HEK293T (cell line): Measurements from ENCODE around the gene VMP1.
"Not testable (repeated sequence)": the region's sequence is repeated elsewhere in the genome, so short reads cannot be mapped to it uniquely, and the experiment has no call there.

Experiments used
- CTCF ChIA-PET: fragments of 350-600 bp; formaldehyde crosslinking; extraction: SDS; loops from one replicate; lab custom pipeline; 2021; ENCODE audit warnings: antibody characterized with exemption, inconsistent platforms; lab: Yijun Ruan, JAX
- POLR2A ChIA-PET: fragments of 350-600 bp; formaldehyde crosslinking; extraction: SDS; loops from one replicate; lab custom pipeline; 2020; ENCODE audit warnings: antibody characterized with exemption, inconsistent platforms; lab: Yijun Ruan, JAX
- DNase-seq: peaks from one replicate; pipeline ENCODE4 v3.0.0; 2012; ENCODE audit warnings: mixed read lengths; ENCODE audit errors: extremely low spot score
- ARNT ChIP-seq: fragments of 450-650 bp; IDR thresholded peaks from 2 replicates; pipeline ENCODE4 v1.6.1; 2017; ENCODE audit warnings: mild to moderate bottlenecking
- BHLHE40 ChIP-seq: fragments of 450-650 bp; IDR thresholded peaks from 2 replicates; pipeline ENCODE4 v1.6.1; 2016; ENCODE audit warnings: mild to moderate bottlenecking, moderate library complexity, borderline replicate concordance
- CTBP1 ChIP-seq: fragments of 450-650 bp; IDR thresholded peaks from 2 replicates; pipeline ENCODE4 v1.6.1; 2016; ENCODE audit warnings: borderline replicate concordance
- ELF4 ChIP-seq: fragments of 450-650 bp; IDR thresholded peaks from 2 replicates; pipeline ENCODE4 v1.6.1; 2017; ENCODE audit warnings: antibody characterized with exemption
- FOXA1 ChIP-seq: fragments of 450-650 bp; IDR thresholded peaks from 2 replicates; pipeline ENCODE4 v1.6.1; 2016; ENCODE audit warnings: mild to moderate bottlenecking
- FOXK2 ChIP-seq: fragments of 450-650 bp; IDR thresholded peaks from 2 replicates; pipeline ENCODE4 v1.6.1; 2016; ENCODE audit warnings: mild to moderate bottlenecking
- FOXM1 ChIP-seq: fragments of 450-650 bp; IDR thresholded peaks from 2 replicates; pipeline ENCODE4 v1.6.1; 2017; ENCODE audit warnings: mild to moderate bottlenecking, borderline replicate concordance
- HDGF ChIP-seq: fragments of 450-650 bp; IDR thresholded peaks from 2 replicates; pipeline ENCODE4 v1.6.1; 2017; ENCODE audit warnings: antibody characterized with exemption, borderline replicate concordance
- L3MBTL2 ChIP-seq: fragments of 450-650 bp; conservative IDR thresholded peaks from 2 replicates; pipeline ENCODE4 v1.6.1; 2016; ENCODE audit warnings: mild to moderate bottlenecking
- LEF1 ChIP-seq: fragments of 450-650 bp; IDR thresholded peaks from 2 replicates; pipeline ENCODE4 v1.6.1; 2017; ENCODE audit warnings: mild to moderate bottlenecking, borderline replicate concordance
- NFRKB ChIP-seq: fragments of 450-650 bp; IDR thresholded peaks from 2 replicates; pipeline ENCODE4 v1.6.1; 2016; ENCODE audit warnings: mild to moderate bottlenecking, moderate library complexity
- SP1 ChIP-seq: fragments of 450-650 bp; IDR thresholded peaks from 2 replicates; pipeline ENCODE4 v1.6.1; 2017
- SUZ12 ChIP-seq: fragments of 450-650 bp; IDR thresholded peaks from 2 replicates; pipeline ENCODE4 v1.6.1; 2016; ENCODE audit warnings: mild to moderate bottlenecking
- TARDBP ChIP-seq: fragments of 450-650 bp; IDR thresholded peaks from 2 replicates; pipeline ENCODE4 v1.6.1; 2016
- ZNF384 ChIP-seq: fragments of 450-650 bp; IDR thresholded peaks from 2 replicates; pipeline ENCODE4 v1.6.1; 2016
- TF ChIP-seq, protein P1 (sequence below): fragments of 450-650 bp; IDR thresholded peaks from 2 replicates; pipeline ENCODE4 v1.6.1; 2016

The VMP1 gene

DNA sequence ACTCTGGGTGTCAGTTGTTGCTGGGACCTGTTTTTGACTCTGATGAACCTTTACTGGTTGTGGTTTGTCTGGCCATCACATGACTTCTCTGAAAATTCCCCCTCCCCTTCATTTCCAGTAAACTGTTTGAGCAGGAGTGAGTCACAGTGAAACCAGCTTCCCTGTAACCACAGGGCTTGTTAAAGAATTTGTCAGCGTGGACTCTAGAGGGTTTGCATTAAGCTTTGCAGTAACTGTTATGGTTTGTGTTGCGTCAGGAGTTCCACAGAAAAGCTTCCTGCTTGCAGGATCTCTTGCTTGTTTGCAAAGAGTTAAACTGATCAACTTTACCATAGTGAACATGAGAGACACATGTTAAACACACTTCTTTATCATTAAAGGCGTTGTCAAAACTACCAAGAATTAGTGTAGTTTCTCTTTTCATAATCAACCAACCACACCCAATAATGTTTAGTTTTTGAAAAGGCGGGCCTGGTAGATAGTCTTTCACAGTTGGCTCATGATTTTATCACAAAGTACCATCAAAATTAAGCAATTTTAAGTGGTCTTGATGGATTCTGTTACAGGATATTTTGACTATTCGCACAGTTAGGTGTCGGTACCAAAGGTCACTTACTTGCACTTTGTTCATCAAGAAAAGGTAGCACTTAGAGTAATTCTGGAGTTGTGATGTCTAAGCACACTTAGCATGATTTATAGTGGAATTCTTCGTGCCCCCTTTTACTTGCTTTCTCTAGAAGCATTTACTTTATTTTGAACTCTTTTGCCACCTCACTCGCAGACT is 79.3 kb downstream of the VMP1 start:
- DNase-seq = peak; percentile 68
- CTCF ChIA-PET = no interaction called here
- TF ChIP-seq, protein P1, sequence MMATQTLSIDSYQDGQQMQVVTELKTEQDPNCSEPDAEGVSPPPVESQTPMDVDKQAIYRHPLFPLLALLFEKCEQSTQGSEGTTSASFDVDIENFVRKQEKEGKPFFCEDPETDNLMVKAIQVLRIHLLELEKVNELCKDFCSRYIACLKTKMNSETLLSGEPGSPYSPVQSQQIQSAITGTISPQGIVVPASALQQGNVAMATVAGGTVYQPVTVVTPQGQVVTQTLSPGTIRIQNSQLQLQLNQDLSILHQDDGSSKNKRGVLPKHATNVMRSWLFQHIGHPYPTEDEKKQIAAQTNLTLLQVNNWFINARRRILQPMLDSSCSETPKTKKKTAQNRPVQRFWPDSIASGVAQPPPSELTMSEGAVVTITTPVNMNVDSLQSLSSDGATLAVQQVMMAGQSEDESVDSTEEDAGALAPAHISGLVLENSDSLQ = peak; percentile 84
- no peak for TF ChIP-seq HDGF
- POLR2A ChIA-PET = interaction anchor here (0.9 to 1.1 kb wide), 5 partner anchors 13 to 79 kb away, joined by 3 to 11 read pairs (median 7); partner anchors contain the start of genes PTRH2 and VMP1

DNA sequence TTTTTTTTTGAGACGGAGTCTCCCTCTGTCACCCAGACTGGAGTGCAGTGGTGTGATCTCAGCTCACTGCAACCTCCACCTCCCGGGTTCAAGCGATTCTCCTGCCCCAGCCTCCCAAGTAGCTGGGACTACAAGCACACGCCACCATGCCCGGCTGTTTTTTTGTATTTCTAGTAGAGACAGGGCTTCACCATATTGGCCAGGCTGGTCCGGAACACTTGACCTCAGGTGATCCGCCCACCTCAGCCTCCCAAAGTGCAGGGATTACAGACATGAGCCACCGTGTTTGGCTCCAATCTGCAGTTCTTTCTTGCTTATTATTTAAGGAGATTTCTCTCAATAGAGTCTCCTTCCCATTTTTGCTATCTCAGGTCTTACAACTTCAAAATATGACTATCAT is 82.4 kb downstream of the VMP1 start:
- POLR2A ChIA-PET, DNase-seq: not testable (repeated sequence)
- CTCF ChIA-PET = interaction anchor here (0.6 kb wide), 1 partner anchor 20 kb away, joined by 3 read pairs; no protein-coding TSS in a partner anchor

DNA sequence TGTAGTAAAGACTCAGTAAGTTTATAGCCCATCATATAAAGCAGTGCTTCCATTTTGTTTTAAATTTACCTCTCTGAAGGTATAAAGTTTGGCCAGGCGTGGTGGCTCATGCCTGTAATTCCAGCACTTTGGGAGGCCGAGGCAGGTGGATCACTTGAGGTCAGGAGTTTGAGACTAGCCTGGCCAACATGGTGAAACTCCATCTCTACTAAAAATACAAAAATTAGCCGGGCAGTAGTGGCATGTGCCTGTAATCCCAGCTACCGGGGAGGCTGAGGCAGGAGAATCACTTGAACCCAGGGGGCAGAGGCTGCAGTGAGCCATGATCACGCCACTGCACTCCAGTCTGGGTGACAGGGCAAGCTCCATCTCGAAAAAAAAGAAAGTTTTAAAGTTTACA is 83.0 kb downstream of the VMP1 start:
- DNase-seq, CTCF ChIA-PET, POLR2A ChIA-PET: not testable (repeated sequence)

DNA sequence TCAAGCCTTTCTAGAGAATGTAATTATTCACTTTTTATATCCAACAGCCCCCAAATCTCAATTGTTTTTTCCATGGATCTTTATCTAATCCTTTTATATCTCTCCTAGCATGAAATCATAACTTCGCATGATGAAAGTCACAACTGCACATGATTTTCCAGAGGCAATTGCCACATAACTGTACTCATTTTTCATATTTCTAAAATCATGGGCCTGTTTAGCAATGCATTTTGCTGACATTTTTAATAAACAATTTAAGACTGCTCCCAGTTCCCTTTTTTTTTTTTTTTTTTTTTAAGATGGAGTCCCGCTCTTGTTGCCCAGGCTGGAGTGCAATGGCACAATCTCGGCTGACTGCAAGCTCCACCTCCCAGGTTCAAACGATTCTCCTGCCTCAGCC is 83.5 kb downstream of the VMP1 start:
- DNase-seq = no peak
- ChIA-PET POLR2A (no interaction called here), CTCF (no interaction called here)
- TF ChIP-seq, protein P1 = no peak
- TF ChIP-seq SP1 (no peak), FOXA1 (no peak), ELF4 (no peak), ZNF384 (no peak), TARDBP (no peak), LEF1 (no peak), L3MBTL2 (no peak), ARNT (no peak), NFRKB (no peak), BHLHE40 (no peak)

DNA sequence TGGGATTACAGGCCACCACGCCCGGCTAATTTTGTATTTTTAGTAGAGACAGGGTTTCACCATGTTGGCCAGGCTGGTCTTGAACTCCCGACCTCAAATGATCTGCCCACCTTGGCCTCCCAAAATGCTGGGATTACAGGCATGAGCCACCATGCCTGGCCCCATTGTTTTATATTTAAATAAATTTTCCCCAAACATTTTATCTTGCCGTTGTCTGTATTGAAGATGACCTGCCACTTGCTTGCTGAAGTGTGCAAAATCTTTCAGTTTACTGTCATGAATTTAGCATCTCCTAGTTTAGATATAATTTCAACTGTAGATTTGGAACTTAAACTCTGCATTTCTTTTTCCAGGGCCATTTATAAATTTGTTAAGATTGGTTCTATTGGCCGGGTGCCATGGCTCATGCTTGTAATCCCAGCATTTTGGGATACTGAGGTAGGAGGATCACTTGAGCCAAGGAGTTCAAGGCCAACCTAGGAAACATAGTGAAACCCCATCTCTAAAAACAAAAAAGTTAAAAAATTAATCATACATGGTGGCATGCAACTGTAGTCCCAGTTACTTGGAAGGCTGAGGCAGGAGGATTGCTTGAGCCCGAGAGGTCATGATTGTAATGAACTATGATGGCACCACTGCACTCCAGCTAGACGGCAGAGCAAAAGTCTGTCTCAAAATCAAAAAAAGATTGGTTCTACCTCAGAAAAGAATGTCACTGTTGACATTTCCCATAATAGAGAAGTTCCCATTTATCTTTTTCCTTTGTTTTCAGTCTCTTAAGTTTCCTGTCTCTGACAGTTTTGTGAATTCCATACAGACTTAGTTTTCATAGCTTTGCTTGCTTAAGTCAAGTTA is 84.4 kb downstream of the VMP1 start:
- DNase-seq = no peak
- CTCF ChIA-PET = no interaction called here
- TF ChIP-seq ZNF384 (no peak), CTBP1 (no peak), TARDBP (no peak), FOXM1 (no peak), NFRKB (no peak), HDGF (no peak), L3MBTL2 (no peak), BHLHE40 (no peak)
- POLR2A ChIA-PET = no interaction called here

DNA sequence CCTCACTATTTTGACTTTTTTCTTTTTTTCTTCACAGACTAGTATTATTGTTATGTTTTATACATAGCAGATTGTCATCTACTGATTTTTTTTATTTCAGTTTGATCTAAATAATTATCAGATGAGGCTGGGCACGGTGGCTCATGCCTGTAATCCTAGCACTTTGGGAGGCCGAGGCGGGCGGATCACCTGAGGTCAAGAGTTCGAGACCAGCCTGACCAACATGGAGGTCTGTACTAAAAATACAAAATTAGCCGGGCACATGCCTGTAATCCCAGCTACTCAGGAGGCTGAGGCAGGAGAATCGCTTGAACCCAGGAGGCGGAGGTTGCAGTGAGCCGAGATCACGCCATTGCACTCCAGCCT is 85.0 kb downstream of the VMP1 start:
- CTCF ChIA-PET, POLR2A ChIA-PET, DNase-seq: not testable (repeated sequence)

DNA sequence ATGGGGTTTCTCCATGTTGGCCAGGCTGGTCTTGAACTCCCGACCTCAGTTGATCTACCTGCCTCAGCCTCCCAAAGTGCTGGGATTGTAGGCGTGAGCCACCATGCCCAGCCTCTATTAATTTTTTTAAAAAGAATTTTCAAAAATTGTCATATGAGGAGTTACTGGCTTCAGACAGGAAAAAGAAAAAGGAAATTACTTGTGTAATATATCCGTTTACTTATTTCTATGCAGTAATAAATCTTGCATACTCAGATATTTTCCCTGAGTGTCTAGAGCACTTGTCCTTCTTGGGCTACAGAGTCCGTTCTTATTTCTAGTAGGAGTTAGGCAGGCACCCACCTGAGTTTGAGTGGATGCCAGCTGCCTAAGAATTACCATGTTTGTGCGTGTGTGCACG is 85.8 kb downstream of the VMP1 start:
- TF ChIP-seq BHLHE40 = no peak
- no peak for TF ChIP-seq SUZ12
- TF ChIP-seq FOXA1 = no peak
- no peak for TF ChIP-seq ELF4
- no peak for TF ChIP-seq FOXK2
- no peak for TF ChIP-seq SP1
- TF ChIP-seq FOXM1 = no peak
- CTCF ChIA-PET = no interaction called here
- DNase-seq = no peak
- POLR2A ChIA-PET = no interaction called here

DNA sequence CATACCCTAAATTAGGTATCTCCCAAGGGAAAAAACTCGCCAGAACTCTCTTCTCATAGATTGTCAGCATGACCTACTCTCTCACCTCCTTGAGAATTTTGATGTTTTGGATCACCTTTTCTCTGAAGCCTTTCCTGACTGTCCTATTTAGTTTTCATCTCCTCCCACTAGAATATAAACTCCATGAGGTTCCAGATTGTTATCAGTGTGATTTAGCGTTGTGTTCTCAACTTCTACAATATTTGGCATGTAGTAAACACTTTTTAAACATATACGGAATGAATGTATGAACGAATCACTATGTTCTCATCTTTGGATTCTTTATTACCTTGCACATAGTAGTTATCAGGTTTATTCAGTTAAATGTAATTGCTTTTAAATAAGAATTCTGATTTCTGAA is 88.7 kb downstream of the VMP1 start:
- ChIA-PET POLR2A (no interaction called here), CTCF (no interaction called here)
- DNase-seq = no peak
- no peak for TF ChIP-seq FOXM1
- no peak for TF ChIP-seq ARNT
- no peak for TF ChIP-seq LEF1
- TF ChIP-seq TARDBP = no peak
- no peak for TF ChIP-seq ZNF384
- TF ChIP-seq BHLHE40 = no peak
- no peak for TF ChIP-seq SP1
- TF ChIP-seq FOXK2 = no peak
- TF ChIP-seq FOXA1 = no peak
- no peak for TF ChIP-seq L3MBTL2
- TF ChIP-seq NFRKB = no peak
- TF ChIP-seq, protein P1 = no peak
- no peak for TF ChIP-seq HDGF
- TF ChIP-seq CTBP1 = no peak
- TF ChIP-seq SUZ12 = no peak
- no peak for TF ChIP-seq ELF4
